GM18868 (cell line): ENCODE measurements around the gene BBS9.

Experiments used
- ATAC-seq: cut with Tn5 transposase; IDR thresholded peaks from one replicate; pipeline ENCODE4 v1.9.1; 2021; ENCODE audit warnings: mild to moderate bottlenecking, moderate library complexity; ENCODE audit not compliant: unreplicated experiment

Gene BBS9

DNA sequence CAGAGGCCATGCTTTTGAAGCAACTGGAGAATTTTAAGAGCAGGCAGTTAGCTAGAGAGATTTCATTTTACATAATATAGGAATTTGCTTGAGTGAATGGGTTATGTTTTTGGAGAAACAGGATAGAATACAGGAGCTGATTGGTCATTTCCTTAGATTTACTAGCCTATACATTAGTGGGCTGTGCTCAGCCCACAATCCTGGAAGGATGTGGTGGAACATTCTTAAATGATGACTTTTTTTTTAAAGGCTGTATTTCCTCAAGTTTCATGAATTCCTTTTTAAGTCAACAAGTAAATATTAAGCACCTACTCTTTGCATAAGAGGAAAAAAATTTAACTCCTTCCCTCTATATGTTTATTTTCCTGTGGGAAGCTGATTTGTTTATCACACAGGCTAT lies 461.6 kb downstream of the BBS9 start:
- no peak for ATAC-seq

DNA sequence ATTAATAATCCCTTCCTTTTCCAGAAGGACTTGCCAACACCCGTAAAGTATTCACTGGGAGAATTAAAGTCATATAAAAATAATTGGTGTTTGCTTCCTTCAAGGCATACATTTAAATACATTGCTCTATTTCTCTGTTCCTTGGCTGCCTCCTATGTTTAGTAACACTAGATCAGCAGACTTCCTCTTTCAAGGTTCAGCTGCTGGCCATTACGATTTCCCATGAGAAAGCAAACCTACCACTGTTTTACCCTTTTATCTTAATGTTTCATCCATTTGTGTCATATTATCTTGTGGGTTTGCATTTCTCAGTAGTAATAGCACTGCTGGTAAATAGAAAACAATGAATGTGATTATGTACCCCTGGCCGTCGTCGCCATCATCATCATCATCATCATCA lies 462.1 kb downstream of the BBS9 start:
- ATAC-seq = no peak

DNA sequence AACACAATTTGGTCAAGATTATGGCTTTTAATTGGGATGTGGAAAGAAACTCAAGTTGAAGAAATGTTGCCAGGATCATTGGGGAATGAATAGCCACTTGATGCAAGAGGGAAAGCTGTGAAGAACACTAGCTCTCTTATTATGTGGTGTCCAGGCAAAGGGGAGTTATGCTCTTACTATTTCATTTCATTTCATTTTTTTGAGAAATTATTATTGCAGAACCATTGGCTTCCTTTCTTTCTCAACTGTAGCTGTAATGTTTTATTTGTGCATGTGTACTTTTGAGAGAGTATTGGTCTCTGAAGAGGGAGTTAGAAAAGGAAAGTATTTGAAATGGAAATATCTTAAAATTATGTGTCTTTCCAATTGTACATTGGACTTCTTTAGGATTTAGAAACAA lies 463.4 kb downstream of the BBS9 start:
- no peak for ATAC-seq

DNA sequence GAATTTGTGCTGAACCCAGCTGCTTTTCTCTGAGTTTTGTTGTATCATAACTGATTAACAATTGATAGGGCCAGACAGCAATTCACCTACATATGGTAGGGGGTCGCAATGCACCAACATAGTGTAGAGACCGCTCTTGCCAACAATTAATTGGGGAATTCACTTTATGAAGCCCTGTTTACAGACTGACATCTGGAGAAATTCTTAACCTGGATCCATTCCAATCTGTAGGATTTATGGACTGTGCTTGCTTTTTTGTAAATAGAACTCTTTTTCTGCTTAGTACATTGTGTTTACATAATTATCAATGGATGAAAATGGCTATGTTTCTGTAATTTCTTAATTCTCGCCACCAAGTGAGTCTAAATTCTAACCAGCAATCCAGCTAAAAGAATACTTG lies 464.2 kb downstream of the BBS9 start:
- ATAC-seq = no peak

DNA sequence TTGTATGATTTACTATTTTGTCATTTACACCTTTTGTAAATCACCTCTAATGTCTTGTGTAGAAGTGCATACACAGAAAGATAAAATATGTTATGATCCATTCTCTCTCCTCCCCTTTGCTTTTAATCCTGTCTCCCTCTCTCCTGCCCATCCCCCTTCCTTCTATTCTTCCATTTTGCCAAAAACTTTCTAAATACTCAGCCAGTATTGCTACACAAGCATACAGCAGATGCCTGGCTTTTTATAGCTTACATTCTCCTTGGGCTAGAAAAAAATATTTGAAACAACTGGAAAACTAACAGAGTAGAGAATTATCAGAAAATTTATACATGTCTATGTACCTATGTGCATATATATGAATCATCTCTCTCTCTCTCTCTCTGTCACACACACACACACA lies 467.3 kb downstream of the BBS9 start:
- ATAC-seq = no peak

DNA sequence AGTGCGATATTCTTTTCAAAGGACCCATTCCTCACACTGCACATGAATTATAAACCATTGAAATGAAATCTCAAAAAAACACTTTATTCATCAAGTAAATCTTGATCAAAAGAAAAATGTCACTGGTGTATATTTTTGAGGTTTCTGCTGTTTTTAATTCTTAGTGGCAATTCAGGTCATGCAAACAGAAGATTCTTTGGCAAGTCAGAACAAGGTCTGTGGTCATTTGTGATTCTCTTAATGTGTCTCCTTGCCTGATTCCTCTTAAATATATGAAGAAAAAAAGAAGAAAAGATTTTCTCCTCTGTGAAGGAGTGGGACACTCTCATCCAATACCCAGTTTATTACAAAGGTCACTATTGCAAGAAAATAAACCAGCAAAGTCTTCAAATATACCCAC lies 467.8 kb downstream of the BBS9 start:
- no peak for ATAC-seq

DNA sequence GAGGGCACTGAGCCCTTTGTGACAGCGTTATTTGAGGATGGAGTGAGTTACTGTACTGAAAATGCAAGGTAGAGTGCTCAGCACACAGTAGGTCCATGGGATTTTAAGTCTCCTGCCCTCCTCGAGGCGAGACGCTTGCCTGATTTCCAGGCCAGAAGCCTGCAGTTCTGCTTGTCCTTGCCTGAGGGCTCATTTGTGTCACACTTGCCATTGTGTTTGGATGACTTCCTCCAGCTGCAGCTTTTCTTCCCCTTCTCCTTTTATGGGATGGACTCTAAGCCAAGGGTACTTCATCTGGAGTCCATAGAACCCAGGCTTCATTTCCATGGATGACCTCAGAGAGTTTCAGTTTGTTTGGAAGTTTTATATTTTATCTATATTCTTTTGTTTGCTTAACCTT lies 471.7 kb downstream of the BBS9 start:
- ATAC-seq = no peak

DNA sequence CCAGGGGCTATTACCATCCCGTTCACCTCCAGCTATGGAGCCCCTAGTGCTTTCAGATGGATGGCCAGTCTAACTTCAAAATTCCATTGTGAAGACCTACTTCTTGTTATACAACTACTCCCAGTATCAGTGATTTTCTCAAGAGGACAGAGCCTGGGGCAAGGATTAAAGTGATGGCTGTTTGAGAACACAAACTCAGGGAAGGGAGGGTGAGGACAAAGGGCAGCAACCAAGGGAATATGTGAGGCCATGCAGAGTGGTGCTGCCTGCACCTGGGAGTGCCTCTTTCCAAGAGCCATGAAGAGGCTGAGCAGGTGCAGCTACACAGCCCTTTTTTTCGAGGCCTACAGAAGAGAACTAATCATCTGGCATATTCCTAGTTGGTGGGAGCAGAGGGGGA lies 472.5 kb downstream of the BBS9 start:
- no peak for ATAC-seq

DNA sequence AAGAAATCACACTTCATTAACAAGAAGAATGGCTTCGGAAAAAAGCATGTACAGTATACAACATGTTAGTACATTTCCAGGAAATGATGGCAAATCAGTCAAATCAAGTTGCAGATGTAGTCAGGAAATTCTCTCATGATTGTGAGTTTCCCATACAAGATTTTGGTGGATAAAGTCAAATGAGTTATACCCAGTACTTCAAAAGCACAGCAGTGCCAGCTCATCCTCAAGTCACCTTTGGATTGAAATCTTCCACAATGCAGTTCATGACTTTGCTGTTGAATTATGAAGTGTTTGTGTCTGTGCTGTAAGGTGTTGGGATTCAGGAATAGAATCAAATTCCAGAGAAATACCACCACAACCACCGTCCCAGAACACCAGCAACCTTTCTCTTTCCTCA lies 474.7 kb downstream of the BBS9 start:
- ATAC-seq = no peak

DNA sequence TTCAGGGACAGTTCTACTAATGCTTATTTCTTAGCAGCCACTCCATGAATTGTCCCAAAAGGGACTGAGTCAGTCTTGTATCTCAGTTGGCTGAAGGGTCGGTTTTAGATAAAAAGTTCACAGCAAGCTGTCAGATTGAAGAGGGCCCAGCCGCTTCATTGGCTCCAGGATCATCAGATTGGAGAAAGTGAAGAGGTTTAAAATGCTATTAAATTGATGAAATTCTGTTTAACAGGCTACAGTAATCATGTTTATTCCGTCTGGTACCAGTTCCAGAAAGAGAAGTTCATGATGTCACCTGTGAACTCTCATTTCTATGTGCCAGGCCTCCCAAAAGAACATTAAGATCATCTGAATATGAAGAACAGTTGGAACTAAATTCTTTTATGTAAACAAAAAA lies 481.6 kb downstream of the BBS9 start:
- no peak for ATAC-seq

DNA sequence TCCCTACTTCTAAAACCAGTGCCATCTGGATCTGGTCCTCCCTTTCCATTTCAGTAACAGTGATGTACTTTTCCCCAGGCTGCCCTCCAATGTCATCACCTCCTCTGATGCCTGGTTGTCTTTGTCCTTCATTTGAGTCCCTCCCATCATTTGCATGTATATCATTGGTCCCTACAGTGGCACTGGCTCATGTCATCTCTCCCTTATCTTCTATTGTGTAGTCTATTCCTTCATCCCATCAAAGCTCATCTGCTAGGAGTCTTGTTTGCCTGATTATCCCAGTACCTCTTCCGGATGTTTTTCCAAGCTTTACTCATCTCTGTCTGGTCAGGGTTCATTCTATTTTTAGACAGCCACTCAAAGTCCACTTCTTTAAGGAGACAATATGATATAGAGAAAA lies 483.1 kb downstream of the BBS9 start:
- no peak for ATAC-seq

DNA sequence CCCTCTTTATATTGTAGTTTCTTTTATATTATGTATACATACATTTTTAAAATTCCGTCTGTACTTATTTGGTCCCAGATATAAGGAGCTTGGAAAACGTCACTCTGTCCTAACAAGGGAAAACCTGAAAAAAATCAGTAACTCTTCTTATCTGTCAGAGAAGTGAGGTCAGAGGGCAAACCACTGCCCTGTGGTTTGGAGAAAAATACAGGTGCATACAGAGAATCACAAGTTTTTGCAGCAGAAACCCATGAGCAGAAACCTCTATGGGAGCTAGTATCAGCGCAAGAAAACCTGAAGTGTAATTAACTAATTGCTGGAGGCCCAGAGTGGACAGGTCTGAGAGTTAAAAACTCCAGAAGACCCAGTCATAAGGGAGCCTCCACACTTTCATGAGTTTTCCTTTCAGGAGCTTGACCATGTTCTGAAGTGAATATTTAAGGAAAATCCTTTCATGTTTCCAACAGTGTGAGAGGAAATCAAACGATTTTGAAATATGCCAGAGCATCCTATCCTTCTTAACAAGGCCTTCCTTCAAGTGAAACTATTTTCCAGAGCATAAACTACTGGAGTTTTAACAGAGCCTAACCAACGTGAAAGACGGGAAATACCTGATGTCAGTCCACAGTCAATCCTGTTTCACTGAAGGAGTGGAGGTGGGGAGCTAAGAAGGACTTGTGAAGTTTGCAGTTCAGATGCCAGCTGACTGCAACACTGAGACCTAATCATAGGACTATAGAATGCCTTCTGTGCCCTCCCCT lies 485.2 kb downstream of the BBS9 start:
- ATAC-seq = no peak

DNA sequence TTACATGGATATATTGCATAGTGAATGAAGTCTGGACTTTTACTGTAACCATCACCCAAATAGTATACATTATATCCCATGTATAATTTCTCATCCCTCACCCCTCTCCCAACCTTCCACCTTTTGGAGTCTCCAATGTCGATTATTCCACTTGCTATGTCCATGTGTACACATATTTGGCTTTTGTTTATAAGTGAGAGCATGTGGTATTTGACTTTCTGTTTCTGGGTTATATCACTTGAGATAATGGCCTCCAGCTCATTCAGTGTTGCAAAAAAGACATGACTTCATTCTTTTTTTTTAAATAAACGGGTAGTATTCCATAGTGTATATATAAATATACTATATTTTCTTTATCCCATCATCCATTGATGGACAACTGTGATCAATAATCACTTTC lies 487.4 kb downstream of the BBS9 start:
- ATAC-seq = no peak

DNA sequence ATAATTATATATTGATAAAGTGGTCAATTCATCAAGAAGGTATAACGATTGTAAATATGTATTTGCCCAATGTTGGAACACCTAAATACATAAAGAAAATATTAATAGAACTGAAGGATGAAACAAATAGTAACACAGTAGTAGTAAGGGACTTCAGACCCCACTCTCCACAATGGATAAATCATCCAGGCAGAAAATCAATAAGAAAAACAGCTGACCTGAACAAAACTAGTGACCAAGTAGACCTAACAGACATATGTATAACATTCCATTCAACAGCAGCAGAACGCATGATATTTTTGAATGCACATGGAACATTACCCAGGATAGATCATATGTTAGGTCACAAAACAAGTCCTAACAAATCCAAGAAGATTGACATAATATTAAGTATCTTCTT lies 489.9 kb downstream of the BBS9 start:
- no peak for ATAC-seq

DNA sequence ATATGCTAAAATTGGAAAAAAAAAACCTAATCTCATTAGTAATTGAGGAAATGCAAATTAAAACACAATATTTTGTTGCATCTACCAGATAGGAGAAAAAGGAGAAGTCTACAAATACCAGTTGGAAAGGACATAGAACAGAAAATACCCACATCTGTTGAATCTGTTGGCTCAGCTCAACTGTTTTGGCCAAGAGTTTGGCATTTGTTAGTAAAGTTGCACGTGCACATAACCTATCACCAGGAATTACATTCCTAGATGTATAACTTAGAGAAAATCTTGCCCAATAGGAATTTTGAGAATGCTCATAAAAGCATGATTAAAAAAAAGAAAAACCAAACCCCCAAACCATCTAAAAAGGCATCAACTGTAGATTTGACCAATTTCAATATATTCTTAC lies 493.9 kb downstream of the BBS9 start:
- no peak for ATAC-seq

DNA sequence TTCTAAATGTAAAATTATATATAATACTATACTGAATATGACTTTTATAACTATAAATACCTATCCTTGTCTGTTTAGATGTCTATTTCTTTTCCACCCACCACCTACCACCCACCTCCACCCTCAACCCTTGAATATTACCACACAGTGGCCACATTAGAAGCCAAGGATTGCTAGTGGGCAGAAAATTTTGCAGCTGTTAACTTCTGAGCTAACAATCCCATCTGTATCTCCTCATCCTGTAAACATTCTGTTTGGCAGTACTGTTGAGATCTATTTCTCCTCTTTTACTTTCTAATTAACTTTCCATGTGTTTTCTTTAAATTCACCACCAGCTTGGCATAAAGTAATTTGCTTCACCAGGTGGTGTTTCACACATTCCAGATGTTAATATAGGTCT lies 494.9 kb downstream of the BBS9 start:
- ATAC-seq = no peak

DNA sequence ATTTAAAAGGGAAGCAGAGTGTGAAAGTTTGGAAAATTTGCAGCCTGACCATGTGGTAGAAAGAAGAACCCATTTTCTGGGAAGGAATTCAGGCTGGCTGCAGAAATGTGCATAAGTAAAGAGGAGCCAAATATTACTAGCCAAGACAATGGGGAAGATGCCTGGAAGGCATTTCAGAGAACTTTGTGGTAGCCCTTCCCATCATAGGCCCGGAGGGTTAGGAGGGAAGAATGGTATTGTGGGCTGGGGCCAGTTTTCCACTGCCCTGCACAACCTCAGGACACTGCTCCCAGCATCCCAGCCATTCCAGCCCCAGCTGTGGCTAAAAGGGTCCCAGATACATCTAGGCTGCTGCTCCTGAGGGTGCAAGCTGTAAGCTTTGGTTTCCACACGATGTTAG lies 497.5 kb downstream of the BBS9 start:
- ATAC-seq = no peak

DNA sequence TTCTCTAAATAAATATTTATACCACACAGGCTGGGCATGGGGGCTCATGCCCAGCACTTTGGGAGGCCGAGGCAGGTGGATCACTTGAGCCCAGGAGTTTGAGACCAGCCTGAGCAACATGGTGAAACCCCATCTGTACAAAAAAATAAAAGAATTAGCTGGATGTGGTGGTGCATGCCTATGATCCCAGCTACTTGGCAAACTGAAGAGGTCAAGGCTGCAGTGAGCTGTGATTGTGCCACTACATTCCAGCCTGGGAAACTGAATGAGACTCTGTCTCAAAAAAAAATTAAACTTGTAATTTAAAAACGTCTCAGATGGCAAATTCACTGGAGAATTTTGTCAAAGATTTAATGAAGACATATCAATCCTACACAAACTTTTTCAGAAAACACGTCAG lies 498.4 kb downstream of the BBS9 start:
- ATAC-seq = no peak

DNA sequence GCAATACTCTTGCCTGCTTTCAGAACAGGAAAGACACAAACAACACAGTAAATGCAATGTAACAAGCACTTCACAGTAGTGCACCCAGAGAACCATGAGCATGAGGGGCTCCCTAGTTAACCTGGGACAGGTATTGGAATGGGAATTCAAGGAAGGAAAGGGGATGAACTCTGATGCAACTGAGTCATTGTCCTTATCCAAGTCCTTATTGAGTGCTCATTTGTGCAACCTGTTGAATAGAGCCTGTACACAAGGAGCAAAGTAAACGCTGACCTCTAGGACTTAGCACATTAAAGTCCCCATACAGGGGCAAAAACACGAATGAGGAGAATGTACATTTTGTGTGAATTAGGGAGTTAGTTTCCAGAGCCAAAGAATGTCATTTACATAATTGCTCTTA lies 499.5 kb downstream of the BBS9 start:
- no peak for ATAC-seq

DNA sequence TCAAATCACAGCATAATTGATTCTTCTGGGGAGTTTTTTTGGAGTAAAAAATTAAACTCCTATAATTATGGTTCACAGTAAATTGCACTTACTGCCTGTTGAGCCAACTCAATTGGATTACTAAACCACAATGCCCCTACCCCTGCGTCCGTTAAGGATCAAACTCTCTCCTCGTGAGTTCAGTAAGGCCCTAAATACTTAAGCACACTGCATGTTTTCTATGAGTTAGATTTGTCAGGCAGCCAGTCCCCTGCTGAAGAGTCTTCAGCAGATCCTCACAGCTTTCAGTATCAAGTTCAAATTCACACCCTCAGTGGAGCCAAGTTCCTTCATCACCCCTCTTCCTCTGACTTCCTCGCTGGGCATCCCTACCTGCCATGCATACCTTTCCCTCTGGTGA lies 501.0 kb downstream of the BBS9 start:
- no peak for ATAC-seq

DNA sequence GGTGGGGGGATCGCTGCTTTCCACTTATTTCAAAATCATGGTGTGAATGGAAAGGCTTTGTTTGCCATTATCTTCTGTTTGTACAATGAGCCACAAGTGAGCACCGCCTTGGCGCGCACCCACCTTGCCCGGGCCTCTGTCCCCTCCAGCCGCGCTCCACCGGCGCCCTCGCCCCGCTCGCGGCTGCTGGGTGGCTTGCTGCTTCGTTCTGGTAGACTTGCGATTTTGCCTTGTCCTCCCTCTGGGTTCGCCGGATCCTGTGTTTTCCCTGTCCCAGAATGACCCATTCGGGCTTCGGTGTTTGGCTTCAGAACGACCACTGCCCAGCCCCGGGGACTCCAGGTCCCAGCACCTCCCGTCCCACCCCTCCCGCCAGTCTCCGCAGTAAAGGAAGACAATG lies 503.0 kb downstream of the BBS9 start:
- ATAC-seq = no peak

DNA sequence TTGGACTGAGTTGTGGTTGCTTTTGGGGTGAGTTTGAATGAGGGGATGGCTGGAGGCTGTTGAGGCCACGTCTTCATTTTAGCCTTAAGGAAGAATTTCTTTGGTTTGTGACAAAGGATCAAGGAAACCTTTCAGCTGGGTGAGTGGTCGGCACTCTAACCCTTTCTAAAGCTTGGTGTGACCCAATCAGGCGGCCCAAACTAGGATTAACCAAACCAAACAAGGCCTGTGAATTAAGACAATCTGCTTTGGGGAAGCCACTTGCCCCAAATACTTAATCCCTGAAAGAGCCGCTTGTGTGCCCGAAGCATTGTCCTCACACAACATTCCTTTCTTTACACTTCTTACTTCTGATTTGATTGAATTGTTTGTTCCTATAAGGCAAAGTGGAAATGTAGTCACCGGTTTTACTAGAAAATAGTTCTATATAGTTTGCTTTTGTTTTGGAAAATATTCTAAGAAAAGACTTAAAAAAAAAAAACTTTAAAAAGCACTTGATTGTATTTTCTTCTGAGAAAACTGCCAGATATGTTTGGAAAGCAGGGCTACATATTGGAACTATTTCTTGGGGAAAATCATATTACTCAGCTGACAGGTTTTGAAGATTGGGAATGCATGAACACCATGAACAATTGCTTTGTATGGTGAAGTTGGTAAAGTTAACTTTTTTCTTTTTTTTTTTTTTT lies 503.6 kb downstream of the BBS9 start:
- no peak for ATAC-seq

DNA sequence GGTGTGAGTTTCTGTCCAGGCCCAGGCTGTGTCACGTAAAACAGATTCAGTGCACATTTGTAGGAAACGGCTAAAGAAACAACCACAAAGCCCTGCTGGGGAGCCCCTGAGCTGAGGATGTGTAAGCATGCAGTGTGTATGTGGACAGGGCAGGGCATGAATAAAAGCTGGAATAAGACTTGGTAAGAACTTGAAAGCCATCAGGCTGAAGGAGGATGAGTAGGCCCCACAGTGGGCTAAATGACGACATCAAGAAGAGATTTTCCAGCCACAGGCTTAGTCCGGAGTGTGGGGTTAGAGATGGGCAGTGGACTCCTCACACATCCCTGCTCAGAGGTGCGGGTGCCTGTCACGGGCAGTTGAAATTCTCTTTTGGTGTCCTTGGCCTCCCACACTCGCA lies 505.2 kb downstream of the BBS9 start:
- no peak for ATAC-seq
